Measurements from ENCODE around the gene LGR6. TPM values are rescaled to one million over a fixed set of nuclear protein-coding genes. Genes with fewer than 3 reads are reported as not detected.

LGR6 gene
- total RNA-seq, 4 donors from 2014 or later, result 0.15 TPM; not detected in 3

- intact Hi-C loops (cut with DNase I; ENCODE audit: low total_unique reads), result no loop called here
These were observed 78.7 kb downstream of the LGR6 start for GRCh38 chr1:202272103-202272845.

GRCh38 chr1:202274611-202275010 lies 81.0 kb downstream of the LGR6 start:
- intact Hi-C loops (cut with DNase I; ENCODE audit: low total_unique reads) (loop anchor here (2.0 kb wide), 1 partner anchor 40 kb away; no protein-coding TSS in a partner anchor), in situ Hi-C loops (cut with MboI; ENCODE audit: low sequenced_read_pairs in 4 of 4) (no loop called here)
- no peak for ATAC-seq
- no peak overlapping the region for H3K27ac ChIP-seq
- H3K27me3 ChIP-seq, result no peaks in the 10 kb centered on the region
- H3K9me3 ChIP-seq, result no peaks in the 10 kb centered on the region
- H3K4me3 ChIP-seq, result no peak overlapping the region
- DNase-seq, result no peak
- no peaks in the 10 kb centered on the region for H3K36me3 ChIP-seq
- TF ChIP-seq CTCF (IDR thresholded peaks at IDR 0.05 in 4 of 5, conservative IDR thresholded peaks at IDR 0.05 in 1 of 5) (peak in 4 of 5 experiments; percentile 13 to 44 (median 36)), POLR2A (IDR thresholded peaks at IDR 0.05) (no peak)
- H3K4me1 ChIP-seq, result no peaks in the 10 kb centered on the region

More at GRCh38 chr1:202272103-202272845, 78.7 kb downstream of the LGR6 start:
- ATAC-seq, result no peak
- Histone ChIP-seq H3K4me3 (no peak overlapping the region), H3K4me1 (no peaks in the 10 kb centered on the region), H3K27ac (no peak overlapping the region), H3K36me3 (no peaks in the 10 kb centered on the region), H3K9me3 (no peaks in the 10 kb centered on the region), H3K27me3 (no peaks in the 10 kb centered on the region)
- DNase-seq, result no peak
- in situ Hi-C loops (cut with MboI; ENCODE audit: low sequenced_read_pairs in 4 of 4), result no loop called here
- TF ChIP-seq POLR2A (IDR thresholded peaks at IDR 0.05) (no peak), CTCF (IDR thresholded peaks at IDR 0.05 in 4 of 5, conservative IDR thresholded peaks at IDR 0.05 in 1 of 5) (no peak)

GRCh38 chr1:202275061-202275770 lies 81.6 kb downstream of the LGR6 start:
- intact Hi-C loops (cut with DNase I; ENCODE audit: low total_unique reads) (loop anchor here (2.0 kb wide), 1 partner anchor 40 kb away; no protein-coding TSS in a partner anchor), in situ Hi-C loops (cut with MboI; ENCODE audit: low sequenced_read_pairs in 4 of 4) (no loop called here)
- no peaks in the 10 kb centered on the region for H3K36me3 ChIP-seq
- H3K27me3 ChIP-seq, result no peaks in the 10 kb centered on the region
- DNase-seq, result no peak
- no peak overlapping the region for H3K4me3 ChIP-seq
- no peaks in the 10 kb centered on the region for H3K9me3 ChIP-seq
- no peak for TF ChIP-seq CTCF (IDR thresholded peaks at IDR 0.05 in 4 of 5, conservative IDR thresholded peaks at IDR 0.05 in 1 of 5)
- TF ChIP-seq POLR2A (IDR thresholded peaks at IDR 0.05), result no peak
- H3K27ac ChIP-seq, result no peak overlapping the region
- no peak for ATAC-seq
- H3K4me1 ChIP-seq, result no peaks in the 10 kb centered on the region

GRCh38 chr1:202276081-202276715 lies 82.6 kb downstream of the LGR6 start:
- no peak overlapping the region for H3K4me3 ChIP-seq
- DNase-seq (no peak), ATAC-seq (no peak)
- no peak overlapping the region for H3K27ac ChIP-seq
- H3K4me1 ChIP-seq, result no peaks in the 10 kb centered on the region
- no peaks in the 10 kb centered on the region for H3K36me3 ChIP-seq
- TF ChIP-seq CTCF (IDR thresholded peaks at IDR 0.05 in 4 of 5, conservative IDR thresholded peaks at IDR 0.05 in 1 of 5) (no peak), POLR2A (IDR thresholded peaks at IDR 0.05) (no peak)
- in situ Hi-C loops (cut with MboI; ENCODE audit: low sequenced_read_pairs in 4 of 4) (no loop called here), intact Hi-C loops (cut with DNase I; ENCODE audit: low total_unique reads) (no loop called here)
- no peaks in the 10 kb centered on the region for H3K9me3 ChIP-seq
- H3K27me3 ChIP-seq, result no peaks in the 10 kb centered on the region
